Measurements from ENCODE around the gene LBH.

GRCh38 chr2:30303095-30303494 is 71.8 kb downstream of the LBH start:
- TF ChIP-seq GLI4 (CRISPR knock-in tag; IDR thresholded peaks at IDR 0.05; ENCODE audit: borderline replicate concordance) (no peak), EHMT2 (IDR thresholded peaks at IDR 0.05; ENCODE audit: borderline replicate concordance, low read depth, low read length) (no peak), POLR2AphosphoS5 (IDR thresholded peaks at IDR 0.05; ENCODE audit: low read depth, low read length) (no peak), EP300 (IDR thresholded peaks at IDR 0.05; ENCODE audit: low read depth in 2 of 2, low read length in 2 of 2) (no peak), EP300 (CRISPR knock-in tag; IDR thresholded peaks at IDR 0.05; ENCODE audit: borderline replicate concordance) (no peak), ZBTB2 (CRISPR knock-in tag; IDR thresholded peaks at IDR 0.05; ENCODE audit: low read depth) (no peak)
